HG03108 (cell line): ENCODE data around the gene HTD2.

ENCODE experiments used
- ATAC-seq: cut with Tn5 transposase; IDR thresholded peaks from one replicate; pipeline ENCODE4 v1.9.1; 2021; ENCODE audit warnings: moderate library complexity; ENCODE audit not compliant: unreplicated experiment

Gene HTD2

GRCh38 chr3:58355179-58355578, 48.9 kb downstream of the HTD2 start:
- peak; percentile 58 for ATAC-seq

- no peak for ATAC-seq
Observed at GRCh38 chr3:58356054-58356453, 49.7 kb downstream of the HTD2 start.

GRCh38 chr3:58357402-58357801, 51.1 kb downstream of the HTD2 start:
- ATAC-seq = no peak

GRCh38 chr3:58358092-58358491, 51.8 kb downstream of the HTD2 start:
- ATAC-seq = no peak

GRCh38 chr3:58358808-58359207, 52.5 kb downstream of the HTD2 start:
- no peak for ATAC-seq

- ATAC-seq = no peak
Observed at GRCh38 chr3:58359621-58360020, 53.3 kb downstream of the HTD2 start.

- ATAC-seq = no peak
Observed at GRCh38 chr3:58361866-58362265, 55.5 kb downstream of the HTD2 start.

- no peak for ATAC-seq
Observed at GRCh38 chr3:58366699-58367098, 60.4 kb downstream of the HTD2 start.

- ATAC-seq = no peak
Observed at GRCh38 chr3:58369038-58369437, 62.7 kb downstream of the HTD2 start.
